HEK293 (cell line): Measurements from ENCODE around the gene CYP4F22.
A peak's percentile ranks its signal among the peaks of the same experiment; 100 is the strongest.

ENCODE experiments used
- BCL11A ChIP-seq: fragments of 450-650 bp; formaldehyde crosslinking; IDR thresholded peaks from 2 replicates; pipeline ENCODE4 v1.5.1; 2016; ENCODE audit warnings: low read depth, missing biosample characterization, missing genetic modification characterization
- BCL6B ChIP-seq: fragments of 450-650 bp; formaldehyde crosslinking; IDR thresholded peaks from 2 replicates; pipeline ENCODE4 v1.5.1; 2017; ENCODE audit warnings: missing biosample characterization, missing genetic modification characterization
- GLI4 ChIP-seq: fragments of 450-650 bp; formaldehyde crosslinking; IDR thresholded peaks from 2 replicates; pipeline ENCODE4 v1.5.1; 2016; ENCODE audit warnings: missing biosample characterization, missing genetic modification characterization
- KLF17 ChIP-seq: fragments of 450-650 bp; formaldehyde crosslinking; IDR thresholded peaks from 2 replicates; pipeline ENCODE4 v1.5.1; 2016; ENCODE audit warnings: missing biosample characterization, missing genetic modification characterization
- PATZ1 ChIP-seq: fragments of 450-650 bp; formaldehyde crosslinking; IDR thresholded peaks from 2 replicates; pipeline ENCODE4 v1.5.1; 2016; ENCODE audit warnings: missing biosample characterization, missing genetic modification characterization
- PBX3 ChIP-seq: sonication (generic); formaldehyde crosslinking; IDR thresholded peaks from 2 replicates; pipeline ENCODE4 v1.8.1; 2022; ENCODE audit warnings: mild to moderate bottlenecking, moderate library complexity, missing genetic modification reagents
- PRDM6 ChIP-seq: fragments of 450-650 bp; formaldehyde crosslinking; IDR thresholded peaks from 2 replicates; pipeline ENCODE4 v1.5.1; 2017; ENCODE audit warnings: missing biosample characterization, missing genetic modification characterization
- REPIN1 ChIP-seq: fragments of 450-650 bp; formaldehyde crosslinking; IDR thresholded peaks from 2 replicates; pipeline ENCODE4 v1.5.1; 2017; ENCODE audit warnings: missing biosample characterization, missing genetic modification characterization, low read depth
- YY2 ChIP-seq: fragments of 450-650 bp; formaldehyde crosslinking; IDR thresholded peaks from 2 replicates; pipeline ENCODE4 v1.5.1; 2016; ENCODE audit warnings: missing biosample characterization, missing genetic modification characterization
- ZBTB6 ChIP-seq: fragments of 450-650 bp; formaldehyde crosslinking; IDR thresholded peaks from 2 replicates; pipeline ENCODE4 v1.5.1; 2017; ENCODE audit warnings: missing biosample characterization, missing genetic modification characterization
- ZNF138 ChIP-seq: fragments of 450-650 bp; formaldehyde crosslinking; IDR thresholded peaks from 2 replicates; pipeline ENCODE4 v1.5.1; 2016; ENCODE audit warnings: missing biosample characterization, missing genetic modification characterization, borderline replicate concordance
- ZNF157 ChIP-seq: fragments of 450-650 bp; formaldehyde crosslinking; IDR thresholded peaks from 2 replicates; pipeline ENCODE4 v1.5.1; 2016; ENCODE audit warnings: missing biosample characterization, missing genetic modification characterization
- ZNF169 ChIP-seq: fragments of 450-650 bp; formaldehyde crosslinking; IDR thresholded peaks from 2 replicates; pipeline ENCODE4 v1.5.1; 2016; ENCODE audit warnings: missing biosample characterization, missing genetic modification characterization
- ZNF26 ChIP-seq: fragments of 450-650 bp; formaldehyde crosslinking; IDR thresholded peaks from 2 replicates; pipeline ENCODE4 v1.5.1; 2016; ENCODE audit warnings: missing biosample characterization, missing genetic modification characterization
- ZNF280D ChIP-seq: fragments of 450-650 bp; formaldehyde crosslinking; IDR thresholded peaks from 2 replicates; pipeline ENCODE4 v1.5.1; 2016; ENCODE audit warnings: missing biosample characterization, missing genetic modification characterization
- ZNF292 ChIP-seq: fragments of 450-650 bp; formaldehyde crosslinking; IDR thresholded peaks from 2 replicates; pipeline ENCODE4 v1.5.1; 2016; ENCODE audit warnings: low read depth, missing biosample characterization, missing genetic modification characterization, borderline replicate concordance
- ZNF404 ChIP-seq: fragments of 450-650 bp; formaldehyde crosslinking; IDR thresholded peaks from 2 replicates; pipeline ENCODE4 v1.5.1; 2017; ENCODE audit warnings: missing biosample characterization, missing genetic modification characterization
- ZNF600 ChIP-seq: fragments of 450-650 bp; formaldehyde crosslinking; IDR thresholded peaks from 2 replicates; pipeline ENCODE4 v1.5.1; 2016; ENCODE audit warnings: missing biosample characterization, missing genetic modification characterization
- ZNF621 ChIP-seq: fragments of 450-650 bp; formaldehyde crosslinking; IDR thresholded peaks from 2 replicates; pipeline ENCODE4 v1.5.1; 2017; ENCODE audit warnings: missing biosample characterization, missing genetic modification characterization
- ZNF623 ChIP-seq: fragments of 450-650 bp; formaldehyde crosslinking; IDR thresholded peaks from 2 replicates; pipeline ENCODE4 v1.5.1; 2016; ENCODE audit warnings: missing biosample characterization, missing genetic modification characterization
- ZNF658 ChIP-seq: fragments of 450-650 bp; formaldehyde crosslinking; IDR thresholded peaks from 2 replicates; pipeline ENCODE4; 2016; ENCODE audit warnings: missing biosample characterization, missing genetic modification characterization
- ZNF660 ChIP-seq: fragments of 450-650 bp; IDR thresholded peaks from 2 replicates; pipeline ENCODE4 v1.5.1; 2018; ENCODE audit warnings: missing biosample characterization, mild to moderate bottlenecking, missing genetic modification characterization
- ZNF792 ChIP-seq: fragments of 450-650 bp; formaldehyde crosslinking; IDR thresholded peaks from 2 replicates; pipeline ENCODE4 v1.5.1; 2016; ENCODE audit warnings: missing biosample characterization, missing genetic modification characterization
- ZSCAN16 ChIP-seq: fragments of 450-650 bp; formaldehyde crosslinking; IDR thresholded peaks from 2 replicates; pipeline ENCODE4 v1.5.1; 2016; ENCODE audit warnings: missing biosample characterization, missing genetic modification characterization
- ZSCAN5A ChIP-seq: fragments of 450-650 bp; formaldehyde crosslinking; IDR thresholded peaks from 2 replicates; pipeline ENCODE4 v1.5.1; 2016; ENCODE audit warnings: missing biosample characterization, missing genetic modification characterization

The CYP4F22 gene

GRCh38 chr19:15584541-15585115 lies 76.3 kb downstream of the CYP4F22 start (continued):
- TF ChIP-seq ZSCAN5A (tag by site-specific recombination) (no peak), ZNF600 (tag by site-specific recombination) (0 out of 2 replicates have a peak, but pooled peaks have one; percentile 11), ZNF292 (no peak), ZNF280D (no peak), KLF17 (tag by site-specific recombination) (0 out of 2 replicates have a peak, but pooled peaks have one; percentile 21), ZNF623 (tag by site-specific recombination) (no peak), ZBTB6 (tag by site-specific recombination) (no peak), ZNF792 (no peak), YY2 (tag by site-specific recombination) (0 out of 2 replicates have a peak, but pooled peaks have one; percentile 38), ZSCAN16 (tag by site-specific recombination) (no peak), ZNF26 (tag by site-specific recombination) (no peak), GLI4 (tag by site-specific recombination) (no peak), ZNF169 (tag by site-specific recombination) (no peak), PRDM6 (no peak), ZNF138 (tag by site-specific recombination) (no peak), PATZ1 (no peak), BCL6B (tag by site-specific recombination) (no peak), ZNF157 (tag by site-specific recombination) (no peak), BCL11A (no peak), REPIN1 (no peak), ZNF404 (tag by site-specific recombination) (no peak), ZNF660 (tag by site-specific recombination) (peak; percentile 96), ZNF621 (no peak), PBX3 (CRISPR knock-in tag) (no peak), ZNF658 (tag by site-specific recombination) (no peak)
